CD4-positive, alpha-beta T cell treated with Interleukin-2 at 100 ng/mL for 4 hours (primary cell): ENCODE data around the gene SLMAP.
"Not testable (repeated sequence)": the region's sequence is repeated elsewhere in the genome, so short reads cannot be mapped to it uniquely, and the experiment has no call there.

ENCODE experiments used
- DNase-seq: peaks from one replicate; pipeline ENCODE4 v3.0.0-alpha.2; 2020; ENCODE audit warnings: low spot score

SLMAP gene

DNA sequence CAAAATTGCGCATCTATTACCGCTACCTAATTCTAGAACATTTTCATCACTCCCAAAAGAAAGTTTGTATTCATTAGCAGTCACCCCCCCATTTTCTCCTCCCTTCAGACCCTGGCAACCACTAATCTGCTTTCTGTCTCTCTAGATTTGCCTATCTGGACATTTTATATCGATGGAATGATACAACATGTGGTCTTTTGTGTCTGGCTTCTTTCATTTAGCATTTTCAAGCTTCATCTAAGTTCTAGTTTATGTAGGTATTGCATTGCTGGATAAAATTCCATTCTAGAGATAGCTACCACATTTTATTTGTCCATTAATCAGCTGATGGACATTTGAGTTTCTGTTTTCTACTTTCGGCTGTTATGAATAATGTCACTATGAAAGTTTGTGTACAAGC lies 38.4 kb downstream of the SLMAP start:
- no peak for DNase-seq

DNA sequence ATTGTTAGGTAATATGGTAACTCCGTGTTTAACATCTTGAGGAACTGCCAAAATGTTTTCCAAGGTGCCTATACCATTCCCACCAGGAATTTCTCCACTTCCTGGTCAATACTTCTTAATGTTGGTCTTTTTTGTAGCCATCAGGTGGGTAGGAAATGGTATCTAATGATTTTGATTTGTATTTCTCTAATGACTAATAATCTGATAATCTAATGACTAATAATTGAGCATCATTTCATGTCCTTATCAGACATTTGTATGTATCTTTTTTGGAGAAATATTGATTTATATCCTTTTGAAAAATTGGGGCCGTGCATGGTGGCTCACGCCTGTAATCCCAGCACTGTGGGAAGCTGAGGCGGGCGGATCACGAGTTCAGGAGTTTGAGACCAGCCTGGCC lies 38.8 kb downstream of the SLMAP start:
- DNase-seq: no peak

DNA sequence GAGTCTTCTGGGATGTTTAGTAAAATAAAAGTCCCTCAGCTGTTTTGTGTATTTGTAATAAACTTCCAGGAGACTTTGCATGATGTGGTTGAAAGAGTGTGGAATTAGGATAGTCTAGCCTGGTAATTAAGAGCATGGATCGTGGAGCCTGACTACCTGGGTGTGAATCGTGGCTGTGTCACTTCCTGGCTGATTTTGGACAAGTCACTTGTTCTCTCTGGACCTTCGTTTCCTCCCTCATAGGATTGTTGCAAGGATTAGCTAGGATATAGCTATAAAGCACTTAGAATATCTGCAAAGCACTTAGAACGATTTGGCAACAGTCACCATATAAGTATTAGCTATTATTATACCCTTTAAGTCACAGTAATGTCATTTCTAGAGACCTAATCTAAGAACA lies 40.2 kb downstream of the SLMAP start:
- no peak for DNase-seq

DNA sequence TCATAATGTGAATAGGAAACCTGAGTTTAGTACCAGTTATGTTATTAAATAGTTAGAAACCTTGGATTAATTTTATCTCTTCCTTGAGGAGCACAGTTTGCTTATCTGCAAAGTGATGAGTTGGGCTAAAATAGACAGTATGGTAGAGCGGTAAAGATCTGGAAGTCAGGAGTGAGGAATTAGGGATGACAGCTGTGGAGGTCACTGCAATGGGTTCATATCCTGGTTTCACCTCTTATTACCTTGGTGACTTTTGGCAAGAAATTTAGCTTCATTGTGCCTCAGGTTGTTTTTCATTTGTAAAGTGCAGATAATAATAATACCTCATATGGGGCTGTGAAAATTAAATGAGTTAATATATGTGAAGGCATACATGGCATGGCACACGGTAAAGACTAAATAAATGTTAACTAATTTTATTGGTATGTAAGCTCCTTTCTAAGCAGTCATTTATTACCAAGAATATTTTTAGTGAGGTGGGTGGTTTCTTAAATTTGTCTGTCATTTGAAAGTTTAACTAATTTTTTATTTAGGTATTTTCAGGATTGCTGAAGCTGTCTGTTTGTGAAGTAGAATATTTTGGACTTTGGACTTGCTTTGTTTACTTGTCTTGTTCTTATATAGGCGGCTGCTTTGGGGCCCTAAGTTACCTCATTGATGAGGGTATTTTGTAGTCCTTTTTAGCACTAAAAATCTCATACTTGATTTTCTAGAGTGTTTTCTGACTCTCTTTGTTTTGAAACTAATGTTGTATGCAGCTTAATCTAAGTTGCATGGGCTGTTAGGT lies 41.8 kb downstream of the SLMAP start:
- DNase-seq: no peak

DNA sequence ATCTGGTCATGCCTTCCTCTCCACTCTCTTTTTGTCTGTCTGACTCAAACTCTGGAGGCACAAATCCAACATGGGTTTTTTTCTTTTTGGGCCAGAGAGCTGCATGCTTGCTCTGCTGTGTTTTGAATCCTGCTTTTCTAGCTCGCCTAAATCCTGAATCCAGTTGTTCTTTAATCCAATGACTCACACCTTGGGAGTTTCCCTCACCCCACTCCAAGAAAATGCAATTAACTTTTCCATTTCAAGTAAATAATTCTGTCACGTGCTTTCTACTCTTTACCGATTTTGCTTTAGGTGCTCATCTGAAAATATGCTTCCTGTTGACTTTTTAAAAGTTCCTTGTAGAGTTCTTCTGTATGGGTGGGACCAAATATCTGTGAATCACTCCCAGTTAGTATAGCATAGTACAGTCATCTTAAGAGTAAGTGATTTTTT lies 47.6 kb downstream of the SLMAP start:
- peak; percentile 57 for DNase-seq

DNA sequence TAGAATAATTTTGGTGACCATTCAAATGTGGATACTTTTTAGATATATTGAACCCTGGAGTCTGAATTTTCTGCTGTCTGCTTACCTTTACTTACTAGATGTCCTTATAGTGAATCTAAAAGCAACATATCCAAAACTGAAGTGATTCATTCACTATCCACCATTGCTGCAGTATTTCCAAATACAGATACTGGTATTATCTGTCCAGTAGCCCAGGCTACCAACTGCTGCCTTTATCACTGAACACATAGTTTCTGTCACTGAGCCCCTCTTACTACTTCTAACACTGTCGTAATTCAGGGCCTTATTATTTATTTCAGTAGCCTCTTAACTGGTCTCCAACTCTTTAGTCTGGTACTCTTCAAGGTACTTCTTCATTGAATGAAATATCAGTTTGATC lies 49.2 kb downstream of the SLMAP start:
- DNase-seq: no peak

DNA sequence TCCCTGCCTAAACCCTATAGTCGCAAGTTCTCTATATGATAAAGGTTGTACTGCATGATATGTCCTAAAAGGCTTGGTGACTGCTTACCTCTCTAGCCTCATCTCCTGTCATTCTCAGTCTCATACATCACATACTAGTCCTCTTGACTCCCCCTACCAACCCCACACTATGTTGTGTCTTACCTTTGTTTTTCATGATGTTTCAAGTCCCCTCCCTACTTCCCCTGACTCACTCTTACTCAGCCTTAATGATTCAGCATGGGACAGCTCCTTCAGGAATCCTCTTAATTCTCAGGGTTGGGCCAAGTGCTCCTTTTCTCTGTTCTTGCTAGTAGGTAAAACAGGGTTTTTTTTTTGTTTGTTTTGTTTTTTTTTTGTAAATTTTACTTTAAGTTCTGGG lies 49.6 kb downstream of the SLMAP start:
- peak; percentile 61 for DNase-seq

DNA sequence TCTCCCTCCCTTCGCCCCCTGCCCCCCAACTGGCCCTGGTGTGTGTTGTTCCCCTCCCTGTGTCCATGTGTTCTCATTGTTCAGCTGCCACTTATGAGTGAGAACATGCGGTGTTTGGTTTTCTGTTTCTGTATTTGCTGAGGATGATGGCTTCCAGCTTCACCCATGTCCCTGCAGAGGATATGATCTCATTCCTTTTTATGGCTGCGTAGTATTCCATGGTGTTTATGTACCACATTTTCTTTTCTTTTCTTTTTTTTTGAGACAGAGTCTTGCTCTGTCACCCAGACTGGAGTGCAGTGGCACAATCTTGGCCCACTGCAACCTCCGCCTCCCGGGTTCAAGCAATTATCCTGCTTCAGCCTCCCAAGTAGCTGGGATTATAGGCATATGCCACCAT lies 50.1 kb downstream of the SLMAP start:
- not testable (repeated sequence) for DNase-seq

DNA sequence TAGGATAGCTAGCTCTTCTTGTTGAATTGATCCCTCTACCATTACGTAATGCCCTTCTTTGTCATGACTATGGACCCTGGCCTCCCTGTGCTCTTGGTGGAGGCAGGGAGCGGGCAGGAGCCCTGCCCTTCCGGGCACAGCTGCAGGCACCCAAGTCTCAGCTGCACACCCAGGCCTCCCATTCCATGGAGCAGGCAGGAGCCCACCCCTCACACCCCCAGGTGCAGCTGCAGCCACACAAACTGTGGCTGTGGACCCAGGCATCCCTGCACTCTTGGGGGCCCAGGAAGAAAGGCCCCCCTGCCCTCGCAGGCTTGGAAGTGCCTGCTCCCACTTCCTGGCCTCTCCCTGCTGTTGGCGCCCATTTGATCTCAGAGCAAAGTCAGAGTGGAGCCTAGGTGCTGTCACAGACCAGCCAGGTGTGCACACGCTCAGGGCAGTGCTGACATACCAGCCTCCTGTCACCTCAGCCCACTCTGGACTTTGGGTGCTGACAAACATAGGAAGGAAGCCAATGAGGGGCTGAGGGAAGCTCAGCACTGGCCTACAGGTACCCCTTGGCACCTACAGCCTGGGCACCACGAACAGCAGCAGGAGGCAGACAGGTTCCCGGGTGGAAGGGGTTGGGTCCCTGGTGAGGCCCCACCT lies 53.0 kb downstream of the SLMAP start:
- DNase-seq: no peak

DNA sequence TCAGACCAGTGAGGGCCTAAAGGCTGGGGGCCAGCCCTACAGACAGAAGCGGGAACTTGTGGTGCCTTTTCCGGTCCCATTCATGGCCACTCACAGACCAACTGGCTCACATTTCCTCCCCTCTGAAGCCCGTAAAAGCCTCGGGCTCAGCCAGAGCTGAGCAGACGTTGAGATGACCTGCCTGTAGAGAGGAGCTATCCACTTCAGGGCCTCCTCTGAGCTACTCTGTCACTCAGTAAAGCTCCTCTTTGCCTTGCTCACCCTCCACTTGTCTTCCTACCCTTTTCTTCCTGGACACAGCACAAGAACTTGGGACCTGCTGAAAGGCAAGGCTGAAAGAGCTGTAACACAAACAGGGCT lies 53.5 kb downstream of the SLMAP start:
- no peak for DNase-seq

DNA sequence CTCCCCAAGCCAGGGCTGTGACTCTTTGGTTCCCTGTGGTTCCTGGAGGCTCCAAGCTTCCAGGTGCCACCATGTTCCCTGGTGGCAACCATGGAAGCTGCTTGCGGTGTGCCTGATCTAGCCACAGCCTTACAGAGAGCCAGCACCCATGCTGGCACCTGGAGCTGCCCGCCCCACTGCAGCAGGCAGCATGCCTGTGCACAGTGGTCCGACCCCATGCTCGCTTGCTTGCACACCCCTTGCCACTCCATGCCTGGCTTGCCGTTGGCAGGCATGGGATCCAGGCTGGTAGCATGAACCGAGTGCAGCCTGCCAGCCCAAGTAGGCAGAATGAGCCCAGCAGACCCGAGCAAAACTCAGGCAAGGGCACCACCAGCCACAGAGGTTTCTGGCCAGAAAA lies 53.9 kb downstream of the SLMAP start:
- DNase-seq: no peak

DNA sequence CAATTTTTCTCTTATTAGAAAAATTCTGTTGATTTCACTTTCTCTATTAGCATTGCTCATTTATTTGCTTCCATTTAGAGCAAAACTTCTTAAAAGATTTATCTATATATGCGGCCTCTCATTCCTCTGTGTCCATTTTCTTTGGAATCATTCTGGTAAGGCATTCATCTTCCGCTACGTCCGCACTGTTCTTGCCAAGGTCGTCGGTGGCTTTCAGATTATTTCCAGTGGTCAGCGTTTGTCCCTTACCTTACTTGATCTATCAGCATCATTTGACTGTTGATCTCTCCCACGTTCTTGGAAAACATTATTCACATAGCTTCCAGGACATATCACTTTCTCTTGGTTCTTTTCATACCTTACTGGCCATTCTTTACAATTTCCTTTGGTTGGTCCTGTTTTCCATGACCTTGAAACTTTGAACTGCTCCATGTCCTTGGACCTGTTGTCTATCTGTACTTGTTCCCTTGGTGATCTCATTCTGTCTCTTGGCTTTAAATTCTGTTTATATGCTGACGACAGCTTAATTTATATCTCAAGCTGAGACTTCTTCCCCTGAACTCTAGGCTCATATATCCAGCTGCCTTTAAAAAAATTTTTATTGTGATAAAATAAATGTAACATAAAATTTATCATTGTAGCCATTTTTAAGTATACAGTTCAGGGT lies 54.5 kb downstream of the SLMAP start:
- DNase-seq: no peak

DNA sequence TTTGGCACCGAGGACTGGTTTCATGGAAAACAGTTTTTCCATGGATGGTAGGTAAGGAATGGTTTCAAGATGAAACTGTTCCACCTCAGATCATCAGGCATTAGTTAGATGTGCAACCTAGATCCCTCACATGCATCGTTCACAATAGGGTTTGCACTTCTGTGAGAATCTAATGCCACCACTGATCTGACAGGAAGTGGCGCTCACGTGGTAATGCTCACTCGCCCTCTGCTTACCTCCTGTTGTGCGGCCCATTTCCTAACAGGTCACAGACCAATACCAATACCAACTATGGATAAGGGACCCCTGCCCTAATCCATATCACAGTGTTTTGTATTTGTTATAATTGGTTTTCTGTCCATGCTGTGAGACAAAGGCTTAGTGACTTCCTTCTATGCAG lies 58.9 kb downstream of the SLMAP start:
- peak; percentile 51 for DNase-seq

DNA sequence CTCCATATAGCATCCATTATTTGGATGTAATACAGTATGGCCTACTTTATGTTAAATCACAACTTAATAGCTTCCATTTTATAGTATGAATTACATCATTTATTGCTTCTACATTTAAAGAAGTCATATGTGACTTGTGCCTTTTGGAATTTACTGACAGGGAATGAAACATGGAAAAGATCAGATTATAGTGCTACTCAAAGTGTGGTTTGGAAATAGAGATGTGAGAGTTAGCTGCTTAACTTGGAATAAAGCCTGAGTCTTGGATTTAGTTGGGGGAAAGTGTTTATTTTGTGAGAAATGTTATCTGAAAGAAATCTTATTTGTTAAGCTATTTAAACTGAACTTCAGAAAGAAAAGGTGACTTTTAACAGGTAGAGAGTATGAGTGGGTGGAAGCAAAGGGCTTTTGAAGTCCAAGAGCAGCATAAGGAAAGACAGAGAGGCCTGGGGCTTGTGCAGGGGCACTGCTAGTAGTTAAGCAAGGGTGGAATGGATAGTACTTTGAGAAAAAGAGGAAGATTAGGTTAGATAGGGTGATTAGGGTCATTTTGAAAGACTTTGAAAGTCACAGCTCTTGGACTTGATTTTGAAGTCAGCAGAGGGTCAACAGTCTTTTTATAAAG lies 60.5 kb downstream of the SLMAP start:
- DNase-seq: no peak

DNA sequence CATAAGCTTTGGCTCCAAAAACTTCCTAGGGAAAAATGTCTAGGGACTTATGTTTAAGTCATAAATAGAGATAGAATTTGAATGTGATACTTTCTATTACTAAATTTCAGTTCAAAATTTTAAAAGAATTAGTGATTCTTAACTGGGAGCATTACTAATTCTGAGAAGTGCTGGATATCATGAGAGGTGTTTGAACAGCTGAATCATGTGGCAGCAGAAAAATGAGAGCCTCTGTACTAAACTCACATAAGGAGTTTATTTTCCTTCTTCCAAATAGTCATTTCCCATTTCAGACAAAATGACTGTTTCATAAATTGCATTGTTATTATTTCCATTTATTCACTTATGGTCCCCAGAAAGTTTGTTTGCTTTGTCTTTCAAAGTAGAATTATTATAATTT lies 62.7 kb downstream of the SLMAP start:
- DNase-seq: no peak

DNA sequence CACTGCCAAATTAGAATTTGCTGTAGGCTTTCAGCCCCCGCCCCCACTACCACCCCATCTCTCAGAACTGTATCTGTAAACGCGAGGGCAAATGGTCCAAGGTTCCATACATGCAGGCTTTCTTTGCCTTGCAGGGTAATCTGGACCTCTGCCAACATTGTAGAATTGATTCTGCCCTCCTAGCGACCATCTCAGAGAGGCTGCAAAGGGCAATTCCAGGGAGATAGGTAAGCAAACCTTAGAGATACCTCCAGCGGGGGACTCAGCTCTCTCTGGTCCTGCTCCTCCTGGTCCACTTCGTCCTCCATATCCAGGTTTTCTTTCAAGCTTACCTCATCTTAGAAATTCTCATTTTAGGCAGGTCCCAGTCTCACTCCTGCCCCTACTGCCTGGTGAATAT lies 64.4 kb downstream of the SLMAP start:
- no peak for DNase-seq

DNA sequence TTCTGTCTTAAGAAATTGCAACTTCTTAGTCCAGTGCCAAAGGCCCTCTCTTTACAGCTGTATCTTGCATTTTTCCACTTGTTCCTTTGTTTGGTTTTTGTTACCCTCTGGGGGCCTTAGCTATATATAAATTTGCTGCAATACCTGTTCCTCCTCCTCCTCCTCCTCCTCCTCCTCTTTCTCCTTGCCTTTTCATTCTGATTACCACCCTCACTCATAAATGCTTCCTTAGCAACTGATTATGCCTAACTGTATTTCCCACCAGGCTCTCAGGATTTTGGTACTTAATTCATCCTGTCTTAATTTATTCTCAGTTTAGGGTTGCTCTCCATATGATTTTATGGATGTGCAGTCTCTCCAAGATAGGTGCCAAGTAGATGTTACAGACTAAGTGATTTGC lies 65.7 kb downstream of the SLMAP start:
- no peak for DNase-seq

DNA sequence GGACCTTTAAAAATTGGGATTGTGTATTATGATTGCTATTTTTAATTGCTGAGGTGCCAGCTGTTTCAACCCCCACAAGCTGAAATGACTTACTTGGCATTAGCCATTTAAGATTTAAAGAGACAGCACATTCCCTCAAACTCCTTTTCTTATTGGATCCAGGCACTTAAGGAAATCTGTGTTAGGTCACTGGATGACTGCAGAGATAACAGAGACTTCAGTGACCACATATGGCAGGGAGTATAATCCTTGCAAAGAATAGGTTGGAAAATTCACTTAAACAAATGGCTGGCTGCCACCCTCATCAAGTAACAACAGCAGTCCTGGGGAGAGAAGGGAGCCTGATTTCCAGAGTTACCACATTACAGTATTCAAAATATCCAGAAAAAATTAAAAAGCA lies 66.6 kb downstream of the SLMAP start:
- DNase-seq: no peak

DNA sequence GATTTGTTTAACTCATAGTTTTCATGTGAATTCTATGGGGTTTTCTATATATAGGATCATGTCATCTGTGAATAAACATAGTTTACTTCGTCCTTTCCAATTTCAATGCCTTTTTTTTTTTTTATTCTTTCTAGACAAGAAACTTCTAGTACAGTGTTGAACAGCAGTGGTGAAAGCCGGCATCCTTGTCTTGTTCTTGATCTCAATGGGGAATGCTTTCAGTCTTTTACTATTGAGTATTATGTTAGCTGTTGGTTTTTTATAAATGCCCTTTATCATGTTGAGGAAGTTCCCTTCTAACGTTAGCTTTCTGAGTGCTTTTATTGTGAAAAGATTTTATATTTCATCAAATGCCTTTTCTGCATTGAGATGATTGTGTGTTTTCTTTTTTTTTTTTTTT lies 69.0 kb downstream of the SLMAP start:
- no peak for DNase-seq

DNA sequence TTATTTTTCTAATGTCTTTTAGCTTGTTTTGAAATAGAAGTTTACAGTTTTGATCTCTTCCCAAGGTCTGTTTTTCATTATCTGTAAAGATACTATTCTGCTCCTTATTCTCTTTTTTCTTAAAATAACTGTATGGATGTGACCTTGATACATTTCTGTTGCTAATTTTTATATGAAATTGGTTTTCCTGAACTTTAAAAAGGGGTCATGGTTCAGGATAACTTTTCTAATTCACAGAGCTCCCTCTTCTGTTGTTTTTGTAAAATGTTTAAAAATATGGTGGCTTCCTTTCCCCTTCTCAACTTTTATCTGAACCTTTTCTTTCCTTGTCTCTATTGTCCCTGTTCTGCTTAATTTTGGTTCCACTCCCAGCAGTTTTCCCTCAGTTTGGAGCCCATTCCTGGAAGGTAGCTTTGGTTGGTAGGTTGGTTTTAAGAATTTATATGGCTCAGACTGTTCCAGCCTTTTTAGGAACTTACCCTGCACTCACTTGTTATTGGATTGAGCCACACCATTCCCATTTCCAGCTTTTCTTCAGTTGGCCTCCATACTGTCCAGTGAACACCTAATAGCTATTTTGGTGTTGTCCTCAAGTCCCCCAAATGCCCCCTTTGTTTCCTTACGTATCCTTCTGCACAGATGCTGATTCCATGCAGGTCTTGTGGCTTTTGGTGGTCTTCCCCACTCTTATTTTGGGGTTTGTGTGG lies 70.3 kb downstream of the SLMAP start:
- no peak for DNase-seq

DNA sequence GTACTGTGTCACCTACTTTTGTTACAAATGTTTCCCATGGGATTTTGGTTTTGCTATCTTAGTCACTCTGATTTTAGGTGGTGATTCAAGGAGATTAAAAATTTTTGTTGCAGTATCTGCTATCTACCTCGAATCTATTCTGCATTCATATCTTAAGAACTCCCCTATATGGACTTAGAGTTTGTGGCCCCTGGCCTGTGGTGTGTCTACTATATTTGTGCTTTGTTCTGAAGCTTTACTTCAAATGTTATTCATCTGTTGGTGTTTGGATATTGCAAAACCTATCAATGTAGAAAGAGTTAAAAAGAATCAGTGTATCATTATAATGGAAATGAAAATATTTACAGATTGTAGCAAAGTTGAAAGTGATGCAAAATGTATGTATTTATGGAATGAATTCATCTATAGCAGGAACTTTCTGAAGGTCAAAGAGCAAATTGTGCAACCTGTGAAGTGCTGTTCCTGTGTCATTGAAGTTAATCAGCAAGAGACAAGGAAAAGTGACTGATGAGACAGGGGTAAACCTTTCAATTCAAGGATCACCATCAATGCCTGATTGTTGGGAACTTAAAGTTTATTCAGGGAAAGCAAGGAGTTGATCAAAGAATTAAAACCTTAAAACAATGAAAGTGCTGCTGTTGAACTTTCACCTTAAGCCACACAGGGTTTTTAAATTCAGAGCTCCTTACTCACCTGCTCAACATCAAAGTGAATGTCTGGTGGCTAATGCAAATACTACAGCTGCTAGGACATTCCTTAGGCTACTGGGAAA lies 71.0 kb downstream of the SLMAP start:
- no peak for DNase-seq

DNA sequence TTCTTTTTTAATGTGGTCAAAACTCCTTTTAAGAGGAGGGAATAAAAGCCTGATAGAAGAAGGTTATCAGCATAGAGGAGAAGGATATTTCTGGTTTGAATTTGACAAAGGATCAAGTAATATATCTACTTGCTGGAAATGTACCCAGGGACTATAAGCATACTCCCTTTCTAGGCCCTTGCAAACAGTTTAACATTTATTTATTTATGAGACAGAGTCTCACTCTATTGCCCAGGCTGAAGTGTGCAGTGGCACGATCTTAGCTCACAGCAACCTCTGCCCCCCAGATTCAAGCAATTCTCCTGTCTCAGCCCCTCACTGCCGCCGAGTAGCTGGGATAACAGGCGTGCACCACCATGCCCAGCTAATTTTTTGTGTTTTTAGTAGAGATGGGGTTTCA lies 71.6 kb downstream of the SLMAP start:
- no peak for DNase-seq
